Glutamatergic neuron (in vitro differentiated cells): ENCODE results near the gene LINGO3. TPM values are rescaled to one million over a fixed set of nuclear protein-coding genes. Genes with fewer than 3 reads are reported as not detected.

Experiments used
- DNase-seq: peaks from one replicate; pipeline ENCODE4 v3.0.0; 2022
- H3K27ac Mint-ChIP-seq: one replicate; pipeline ENCODE4 v1.8.0; 2020; ENCODE audit warnings: mild to moderate bottlenecking, mixed read lengths, inconsistent platforms; ENCODE audit not compliant: unreplicated experiment
- H3K27me3 Mint-ChIP-seq: one replicate; pipeline ENCODE4 v1.8.0; 2020; ENCODE audit warnings: mild to moderate bottlenecking, moderate library complexity, mixed read lengths, inconsistent platforms; ENCODE audit not compliant: unreplicated experiment
- H3K36me3 Mint-ChIP-seq: one replicate; pipeline ENCODE4 v1.8.0; 2020; ENCODE audit warnings: mild to moderate bottlenecking, mixed read lengths, inconsistent platforms; ENCODE audit not compliant: unreplicated experiment
- H3K4me1 Mint-ChIP-seq: one replicate; pipeline ENCODE4 v1.8.0; 2020; ENCODE audit warnings: mild to moderate bottlenecking, low read depth, mixed read lengths, inconsistent platforms; ENCODE audit not compliant: unreplicated experiment
- H3K4me3 Mint-ChIP-seq: one replicate; pipeline ENCODE4 v1.8.0; 2020; ENCODE audit warnings: mild to moderate bottlenecking, mixed read lengths, inconsistent platforms; ENCODE audit not compliant: unreplicated experiment
- H3K9me3 Mint-ChIP-seq: one replicate; pipeline ENCODE4 v1.8.0; 2020; ENCODE audit warnings: mild to moderate bottlenecking, moderate library complexity, mixed read lengths, inconsistent platforms; ENCODE audit not compliant: unreplicated experiment
- total RNA-seq: library from RNA; stranded (reverse); fragmentation: NEBNext Ultra II Directional; extraction: Animal tissue kit (Norgen Biotek cat#: 25700); gene quantifications from one replicate; pipeline ENCODE4 v1.2.1, GENCODE V29; 2021; ENCODE audit not compliant: unreplicated experiment
- TF ChIP-seq, protein P1 (sequence below): fragments of 200-600 bp; sonication (generic); IDR thresholded peaks from one replicate; pipeline ENCODE4 v1.5.0; 2021; ENCODE audit not compliant: partially characterized antibody, unreplicated experiment

Gene LINGO3
- total RNA-seq, 1 donor from 2014 or later = 0.25 TPM

DNA sequence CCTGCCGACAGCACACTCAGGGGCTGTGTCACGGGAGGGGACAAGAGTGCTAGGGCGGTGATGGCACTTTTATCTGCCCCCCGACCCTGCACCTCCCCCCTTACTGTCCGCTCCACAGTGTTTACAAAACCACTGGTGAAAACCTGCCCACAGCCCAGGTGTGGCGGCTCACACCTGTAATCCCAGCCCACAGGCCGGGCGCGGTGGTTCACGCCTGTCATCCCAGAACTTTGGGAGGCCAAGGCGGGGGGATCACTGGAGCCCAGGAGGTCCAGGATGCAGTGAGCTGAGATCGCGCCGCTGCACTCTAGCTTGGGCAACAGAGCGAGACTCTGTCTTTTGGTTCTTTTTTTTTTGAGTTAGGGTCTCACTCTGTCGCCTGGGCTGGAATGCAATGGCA lies 11.8 kb downstream of the LINGO3 start:
- H3K9me3 Mint-ChIP-seq = peaks cover 2% of the 10 kb centered on the region
- TF ChIP-seq, protein P1, sequence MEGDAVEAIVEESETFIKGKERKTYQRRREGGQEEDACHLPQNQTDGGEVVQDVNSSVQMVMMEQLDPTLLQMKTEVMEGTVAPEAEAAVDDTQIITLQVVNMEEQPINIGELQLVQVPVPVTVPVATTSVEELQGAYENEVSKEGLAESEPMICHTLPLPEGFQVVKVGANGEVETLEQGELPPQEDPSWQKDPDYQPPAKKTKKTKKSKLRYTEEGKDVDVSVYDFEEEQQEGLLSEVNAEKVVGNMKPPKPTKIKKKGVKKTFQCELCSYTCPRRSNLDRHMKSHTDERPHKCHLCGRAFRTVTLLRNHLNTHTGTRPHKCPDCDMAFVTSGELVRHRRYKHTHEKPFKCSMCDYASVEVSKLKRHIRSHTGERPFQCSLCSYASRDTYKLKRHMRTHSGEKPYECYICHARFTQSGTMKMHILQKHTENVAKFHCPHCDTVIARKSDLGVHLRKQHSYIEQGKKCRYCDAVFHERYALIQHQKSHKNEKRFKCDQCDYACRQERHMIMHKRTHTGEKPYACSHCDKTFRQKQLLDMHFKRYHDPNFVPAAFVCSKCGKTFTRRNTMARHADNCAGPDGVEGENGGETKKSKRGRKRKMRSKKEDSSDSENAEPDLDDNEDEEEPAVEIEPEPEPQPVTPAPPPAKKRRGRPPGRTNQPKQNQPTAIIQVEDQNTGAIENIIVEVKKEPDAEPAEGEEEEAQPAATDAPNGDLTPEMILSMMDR = no peak
- DNase-seq = no peak
- no peak overlapping the region for H3K4me3 Mint-ChIP-seq
- no peak overlapping the region for H3K27ac Mint-ChIP-seq
- H3K36me3 Mint-ChIP-seq = no peaks in the 10 kb centered on the region
- peaks cover 6% of the 10 kb centered on the region for H3K4me1 Mint-ChIP-seq
- H3K27me3 Mint-ChIP-seq = peaks cover 5% of the 10 kb centered on the region

DNA sequence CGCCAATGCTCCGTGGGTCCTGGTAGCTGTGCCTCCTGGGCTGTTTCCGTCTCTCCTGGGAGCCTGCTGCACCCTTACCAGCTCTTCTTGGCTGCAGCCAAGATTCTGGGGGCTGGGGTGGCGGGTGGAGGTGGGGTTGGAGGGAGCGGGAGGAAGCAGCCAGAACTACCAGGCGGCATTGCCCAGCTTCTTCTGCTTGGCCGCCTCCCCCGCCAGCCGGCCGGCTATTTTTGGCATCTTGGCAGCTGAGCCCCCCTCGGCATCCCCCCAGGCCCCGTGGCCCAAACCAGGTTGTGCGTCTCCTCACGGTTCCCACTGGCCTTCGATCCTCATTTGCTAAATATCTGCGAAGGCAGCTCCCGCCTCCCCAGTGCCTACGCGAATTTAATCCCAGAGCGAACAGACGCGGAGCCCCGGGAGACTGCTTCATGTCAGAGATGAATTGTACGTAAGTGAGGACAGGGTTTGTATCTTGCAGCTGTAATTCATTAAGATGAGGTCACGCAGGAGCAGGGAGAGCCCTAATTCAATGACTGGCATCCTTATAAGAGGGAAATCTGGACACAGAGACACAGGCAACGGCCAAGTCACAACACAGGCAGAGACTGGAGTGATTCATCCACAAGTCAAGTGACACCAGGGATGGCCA lies 13.1 kb downstream of the LINGO3 start:
- Mint-ChIP-seq H3K9me3 (peaks cover 2% of the 10 kb centered on the region), H3K27ac (no peak overlapping the region), H3K4me1 (peaks cover 5% of the 10 kb centered on the region), H3K36me3 (no peaks in the 10 kb centered on the region), H3K27me3 (peaks cover 5% of the 10 kb centered on the region), H3K4me3 (peak overlapping the region; percentile 63)
- TF ChIP-seq, protein P1 = no peak
- DNase-seq = peak; percentile 54

DNA sequence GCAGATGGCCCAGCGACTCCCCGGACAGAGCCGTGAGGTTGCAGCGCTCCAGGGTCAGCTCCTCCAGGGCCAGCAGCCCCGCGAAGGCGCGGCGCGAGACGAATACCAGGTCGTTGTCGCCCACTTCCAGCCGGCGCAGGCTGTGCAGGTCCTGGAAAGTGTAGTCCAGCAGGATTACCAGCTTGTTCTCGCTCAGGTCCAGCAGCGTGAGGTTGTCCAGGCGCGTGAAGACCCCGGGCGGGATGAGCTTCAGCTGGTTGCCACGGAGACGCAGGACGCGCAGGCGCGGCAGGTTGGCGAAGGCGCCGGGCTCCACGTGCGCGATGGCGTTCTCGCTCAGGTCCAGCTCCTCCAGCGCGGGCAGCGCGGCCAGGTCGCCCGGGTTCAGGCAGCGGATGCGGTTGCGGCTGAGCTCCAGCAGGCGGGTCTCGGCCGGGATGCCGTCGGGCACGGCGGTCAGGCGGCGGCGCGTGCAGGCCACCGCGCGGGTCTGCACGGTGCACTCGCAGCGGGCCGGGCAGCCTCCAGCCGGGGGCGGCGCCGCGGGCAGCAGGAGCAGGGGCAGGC lies 16.7 kb downstream of the LINGO3 start:
- TF ChIP-seq, protein P1 = peak; percentile 45
- H3K27me3 Mint-ChIP-seq = peaks cover 21% of the 10 kb centered on the region

DNA sequence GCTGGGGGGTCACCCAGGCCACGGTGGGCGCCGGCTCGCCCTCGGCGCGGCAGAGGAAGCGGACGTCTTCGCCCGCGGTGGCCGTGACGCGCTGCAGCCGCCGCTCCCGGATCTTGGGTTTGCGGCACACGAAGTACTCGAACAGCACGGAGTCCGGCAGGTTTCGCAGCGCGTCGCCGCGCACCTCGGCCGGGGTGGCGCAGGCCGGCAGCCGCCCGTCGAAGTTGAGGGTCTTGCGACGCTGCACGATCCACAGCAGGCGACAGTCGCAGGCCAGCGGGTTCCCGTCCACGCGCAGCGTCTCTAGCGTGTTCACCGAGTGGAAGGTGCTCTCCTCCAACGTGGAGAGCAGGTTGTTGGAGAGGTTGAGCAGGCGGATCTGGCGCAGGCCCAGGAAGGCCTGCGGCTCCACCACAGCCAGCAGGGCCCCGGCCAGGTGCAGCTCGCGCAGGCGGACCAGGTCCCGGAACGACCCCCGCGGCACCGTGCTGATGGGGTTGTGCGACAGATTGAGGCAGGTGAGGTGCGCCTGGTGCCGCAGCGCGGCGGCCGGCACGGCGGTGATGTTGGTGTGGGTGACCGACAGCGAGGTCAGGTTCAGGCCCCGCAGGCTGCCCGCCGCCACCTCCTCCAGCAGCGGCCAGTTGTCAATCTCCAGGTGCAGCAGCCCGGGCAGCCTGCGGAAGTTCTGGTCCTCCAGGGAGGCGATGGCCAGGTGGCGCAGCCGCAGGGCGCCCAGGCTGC lies 17.3 kb downstream of the LINGO3 start:
- Mint-ChIP-seq H3K9me3 (peaks cover 10% of the 10 kb centered on the region), H3K27ac (no peak overlapping the region), H3K36me3 (no peaks in the 10 kb centered on the region), H3K4me3 (no peak overlapping the region), H3K27me3 (peaks cover 21% of the 10 kb centered on the region), H3K4me1 (peaks cover 12% of the 10 kb centered on the region)
- no peak for DNase-seq
- TF ChIP-seq, protein P1 = no peak

More for the DNA sequence above, 16.7 kb downstream of the LINGO3 start:
- H3K27ac Mint-ChIP-seq = no peak overlapping the region
- H3K4me1 Mint-ChIP-seq = peaks cover 12% of the 10 kb centered on the region
- H3K9me3 Mint-ChIP-seq = peaks cover 10% of the 10 kb centered on the region
- peak; percentile 84 for DNase-seq
- no peaks in the 10 kb centered on the region for H3K36me3 Mint-ChIP-seq
- no peak overlapping the region for H3K4me3 Mint-ChIP-seq
